HG03108 (cell line): ENCODE measurements around the gene OBSCN.

Source experiments
- ATAC-seq: cut with Tn5 transposase; IDR thresholded peaks from one replicate; pipeline ENCODE4 v1.9.1; 2021; ENCODE audit warnings: moderate library complexity; ENCODE audit not compliant: unreplicated experiment

The OBSCN gene

DNA sequence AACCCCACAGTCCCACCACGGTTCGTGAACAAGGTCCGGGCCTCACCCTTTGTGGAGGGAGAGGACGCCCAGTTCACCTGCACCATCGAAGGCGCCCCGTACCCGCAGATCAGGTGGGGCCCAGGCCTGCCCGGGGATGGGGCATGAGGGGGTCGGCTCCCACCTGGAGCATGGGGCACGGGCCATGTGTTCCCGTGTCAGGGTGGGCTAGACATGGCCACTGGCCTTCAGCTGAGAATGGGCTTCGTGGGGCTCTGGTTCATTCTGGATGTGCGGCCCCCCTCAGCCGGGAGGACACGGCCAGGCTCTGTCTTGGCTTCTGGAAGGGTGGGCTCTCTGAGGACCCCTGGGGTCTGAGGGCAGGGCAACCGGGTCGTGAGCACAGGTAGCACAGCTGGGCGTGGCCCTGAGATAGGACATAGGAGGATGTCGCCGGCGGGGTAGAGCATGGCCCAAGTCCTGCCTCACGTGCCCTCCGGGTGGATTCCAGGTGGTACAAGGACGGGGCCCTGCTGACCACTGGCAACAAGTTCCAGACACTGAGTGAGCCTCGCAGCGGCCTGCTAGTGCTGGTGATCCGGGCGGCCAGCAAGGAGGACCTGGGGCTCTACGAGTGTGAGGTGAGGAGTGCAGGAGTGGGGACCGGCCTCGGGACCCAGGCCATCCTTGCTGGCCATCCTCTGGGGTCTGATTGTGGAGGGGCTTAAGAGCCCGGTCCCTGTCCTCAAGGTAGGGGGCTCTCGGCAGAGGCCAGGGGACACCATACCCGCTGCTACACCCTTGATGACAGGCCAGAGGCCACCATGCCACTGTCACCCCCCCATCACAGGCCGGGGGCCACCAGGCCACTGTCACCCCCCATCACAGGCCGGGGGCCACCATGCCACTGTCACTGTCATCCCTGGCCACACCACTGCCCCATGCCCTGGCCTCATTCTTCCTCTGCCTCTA is 143.3 kb downstream of the OBSCN start:
- no peak for ATAC-seq

- no peak for ATAC-seq
These were observed 144.0 kb downstream of the OBSCN start for GRCh38 chr1:228351850-228352249.

- ATAC-seq, result no peak
These were observed 145.0 kb downstream of the OBSCN start for GRCh38 chr1:228352677-228353481.

GRCh38 chr1:228353601-228354371 is 145.9 kb downstream of the OBSCN start:
- ATAC-seq, result no peak

GRCh38 chr1:228354390-228355320 is 146.8 kb downstream of the OBSCN start:
- no peak for ATAC-seq

GRCh38 chr1:228356897-228357680 is 149.2 kb downstream of the OBSCN start:
- no peak for ATAC-seq

DNA sequence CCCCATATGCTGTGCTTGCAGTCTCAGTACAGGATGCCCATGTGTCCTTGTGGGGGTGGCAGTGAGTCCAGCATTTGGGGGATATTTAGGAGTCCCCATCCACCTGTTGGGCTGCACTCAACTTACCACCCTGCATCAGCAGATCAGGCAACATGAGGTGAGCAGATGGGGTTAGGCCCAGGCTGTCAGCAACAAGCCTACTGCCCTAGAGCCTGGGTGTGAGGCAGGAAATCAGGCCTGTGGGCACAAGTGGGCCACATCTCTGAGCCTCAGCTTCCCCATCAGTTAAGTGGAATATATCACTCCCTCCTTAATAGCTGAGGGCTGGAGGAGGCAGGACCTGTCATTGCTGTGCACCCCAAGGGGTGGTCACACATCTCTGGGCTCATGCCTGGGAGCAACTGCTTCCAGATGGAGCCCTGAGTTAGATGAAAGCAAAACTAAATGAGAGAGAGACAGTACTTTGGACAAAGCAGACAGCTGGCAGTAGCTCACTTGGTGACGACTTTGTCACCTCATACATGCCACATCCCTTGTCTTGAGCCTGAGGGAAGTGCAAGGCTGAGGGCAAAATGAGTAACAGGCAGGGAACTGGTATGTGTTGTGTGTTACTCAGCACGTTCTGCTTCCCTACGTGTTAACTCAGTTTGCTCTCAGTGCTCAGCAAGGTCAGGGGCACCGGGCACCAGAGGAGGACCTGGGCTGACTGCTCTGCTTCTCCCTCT is 150.4 kb downstream of the OBSCN start:
- ATAC-seq, result no peak

- no peak for ATAC-seq
These were observed 151.1 kb downstream of the OBSCN start for GRCh38 chr1:228358764-228359612.

DNA sequence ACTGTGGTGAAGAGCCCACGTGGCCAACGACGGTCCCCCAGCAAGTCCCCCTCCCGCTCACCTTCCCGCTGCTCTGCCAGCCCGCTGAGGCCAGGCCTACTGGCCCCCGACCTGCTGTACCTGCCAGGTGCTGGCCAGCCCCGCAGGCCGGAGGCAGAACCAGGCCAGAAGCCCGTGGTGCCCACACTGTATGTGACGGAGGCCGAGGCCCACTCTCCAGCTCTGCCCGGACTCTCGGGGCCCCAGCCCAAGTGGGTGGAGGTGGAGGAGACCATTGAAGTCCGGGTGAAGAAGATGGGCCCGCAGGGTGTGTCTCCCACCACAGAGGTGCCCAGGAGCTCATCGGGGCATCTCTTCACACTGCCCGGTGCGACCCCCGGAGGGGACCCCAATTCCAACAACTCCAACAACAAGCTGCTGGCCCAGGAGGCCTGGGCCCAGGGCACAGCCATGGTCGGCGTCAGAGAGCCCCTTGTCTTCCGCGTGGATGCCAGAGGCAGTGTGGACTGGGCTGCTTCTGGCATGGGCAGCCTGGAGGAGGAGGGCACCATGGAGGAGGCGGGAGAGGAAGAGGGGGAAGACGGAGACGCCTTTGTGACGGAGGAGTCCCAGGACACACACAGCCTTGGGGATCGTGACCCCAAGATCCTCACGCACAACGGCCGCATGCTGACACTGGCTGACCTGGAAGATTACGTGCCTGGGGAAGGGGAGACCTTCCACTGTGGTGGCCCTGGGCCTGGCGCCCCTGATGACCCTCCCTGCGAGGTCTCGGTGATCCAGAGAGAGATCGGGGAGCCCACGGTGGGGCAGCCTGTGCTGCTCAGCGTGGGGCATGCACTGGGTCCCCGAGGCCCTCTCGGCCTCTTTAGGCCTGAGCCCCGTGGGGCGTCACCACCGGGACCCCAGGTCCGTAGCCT is 152.0 kb downstream of the OBSCN start:
- ATAC-seq, result no peak

DNA sequence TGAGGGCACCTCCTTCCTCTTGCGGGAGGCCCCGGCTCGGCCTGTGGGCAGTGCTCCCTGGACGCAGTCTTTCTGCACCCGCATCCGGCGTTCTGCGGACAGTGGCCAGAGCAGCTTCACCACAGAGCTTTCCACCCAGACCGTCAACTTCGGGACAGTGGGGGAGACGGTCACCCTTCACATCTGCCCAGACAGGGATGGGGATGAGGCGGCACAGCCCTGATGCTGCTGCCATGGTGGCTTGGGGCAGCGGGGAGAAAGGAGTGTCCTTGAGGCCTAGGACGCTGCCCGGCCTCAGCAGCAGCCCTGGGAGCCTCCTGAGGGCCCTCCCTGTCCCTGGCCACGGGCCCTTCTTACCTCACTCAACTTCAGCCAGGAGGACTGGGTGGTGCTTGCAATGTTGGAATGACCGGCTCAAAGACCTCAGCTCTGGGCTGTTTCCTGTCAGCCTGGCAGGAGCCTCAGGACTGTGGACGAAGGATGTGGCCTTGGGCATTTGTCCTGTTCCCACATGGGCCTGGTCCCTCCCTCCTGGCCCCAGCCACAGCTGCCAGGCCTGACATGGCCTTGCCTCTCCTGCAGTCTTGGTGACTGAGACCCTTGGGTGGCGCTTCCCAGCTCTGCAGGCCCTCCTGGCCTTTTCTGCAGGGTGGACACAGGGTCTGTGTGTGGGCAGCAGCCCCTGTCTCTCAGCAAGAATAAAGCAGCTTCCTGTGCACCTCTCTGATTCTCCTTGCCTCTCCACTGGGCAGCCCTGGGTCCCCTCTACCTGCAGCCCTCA is 152.9 kb downstream of the OBSCN start:
- ATAC-seq, result no peak

- ATAC-seq, result no peak
These were observed 153.7 kb downstream of the OBSCN start for GRCh38 chr1:228361314-228362140.

GRCh38 chr1:228362141-228362883 is 154.5 kb downstream of the OBSCN start:
- ATAC-seq, result no peak

DNA sequence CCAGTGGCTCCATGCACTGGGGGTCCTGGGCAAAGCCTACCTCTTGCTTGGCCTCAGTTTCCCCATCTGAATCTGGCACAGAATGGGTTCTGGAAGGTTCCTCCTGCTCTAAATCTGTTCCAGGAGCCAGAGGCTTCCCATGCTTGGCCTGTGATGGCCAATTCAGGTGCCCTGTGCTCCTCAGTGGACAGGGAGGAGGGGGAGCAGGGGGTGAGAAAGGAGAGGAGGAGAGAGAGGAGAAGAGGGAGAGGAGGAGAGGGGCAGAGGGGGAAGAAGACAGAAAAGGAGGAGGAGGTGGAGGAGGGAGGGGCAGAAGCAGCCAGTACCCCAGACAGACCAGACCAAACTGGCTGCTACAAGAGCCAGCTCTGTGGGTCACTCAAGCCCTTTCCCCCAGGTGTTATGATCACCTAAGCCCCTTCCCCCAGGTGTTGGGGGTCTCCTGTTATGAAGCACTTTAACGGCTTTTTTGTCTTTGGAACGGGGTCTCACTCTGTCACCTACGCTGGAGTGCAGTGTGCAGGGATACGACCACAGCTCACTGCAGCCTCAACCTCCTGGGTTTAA is 155.1 kb downstream of the OBSCN start:
- ATAC-seq, result no peak

GRCh38 chr1:228363686-228364067 is 155.8 kb downstream of the OBSCN start:
- ATAC-seq, result no peak
